ENCODE results near the gene RNF212B. TPM values are rescaled to one million over a fixed set of nuclear protein-coding genes. Genes with fewer than 3 reads are reported as not detected.

The RNF212B gene
- total RNA-seq, 4 donors from 2014 or later: 0.33 TPM; not detected in 3

GRCh38 chr14:23299986-23300686 is 62.4 kb downstream of the RNF212B start:
- Histone ChIP-seq H3K36me3 (peaks cover 0 to 23% (median 7%) of the 10 kb centered on the region in 4 donors), H3K4me3 (peak overlapping the region; percentile 69 to 84 (median 82)), H3K27me3 (no peaks in the 10 kb centered on the region), H3K4me1 (peaks cover 27 to 40% (median 35%) of the 10 kb centered on the region in 4 donors), H3K27ac (replicated peaks in 1 of 4) (peak overlapping the region; percentile 94 to 100 (median 99)), H3K9me3 (no peaks in the 10 kb centered on the region)
- no peak for DNase-seq (ENCODE audit: extremely low spot score)
- 72% methylated on average over 10 of the region's 10 CpGs for WGBS
- intact Hi-C loops (cut with DNase I): loop anchor here (10.0 kb wide), 2 partner anchors 175 to 1145 kb away; partner anchors contain the start of gene SDR39U1
- no peak for TF ChIP-seq EP300 (IDR thresholded peaks at IDR 0.05)
- TF ChIP-seq POLR2A (IDR thresholded peaks at IDR 0.05; ENCODE audit: low read depth): no peak
- TF ChIP-seq CTCF (IDR thresholded peaks at IDR 0.05): no peak
- no peak for TF ChIP-seq POLR2AphosphoS5 (IDR thresholded peaks at IDR 0.05)

- H3K4me1 ChIP-seq: peaks cover 30 to 41% (median 36%) of the 10 kb centered on the region in 4 donors
- TF ChIP-seq POLR2A (IDR thresholded peaks at IDR 0.05; ENCODE audit: low read depth) (no peak), POLR2AphosphoS5 (IDR thresholded peaks at IDR 0.05) (peak in 1 of 2 donors; percentile 66), CTCF (IDR thresholded peaks at IDR 0.05) (peak in 1 of 3 experiments; percentile 13)
- no peaks in the 10 kb centered on the region for H3K9me3 ChIP-seq
- H3K4me3 ChIP-seq: peak overlapping the region; percentile 69 to 84 (median 82)
- H3K27ac ChIP-seq (replicated peaks in 1 of 4): peak overlapping the region; percentile 94 to 100 (median 99)
- H3K27me3 ChIP-seq: no peaks in the 10 kb centered on the region
- intact Hi-C loops (cut with DNase I): loop anchor here (10.0 kb wide), 2 partner anchors 176 to 1144 kb away; partner anchors contain the start of gene SDR39U1
- WGBS: 1% methylated on average over 12 of the region's 13 CpGs
- DNase-seq (ENCODE audit: extremely low spot score): no peak
- H3K36me3 ChIP-seq: peaks cover 0 to 23% (median 7%) of the 10 kb centered on the region in 4 donors
Observed at GRCh38 chr14:23300687-23301223, 63.0 kb downstream of the RNF212B start.

GRCh38 chr14:23301288-23301968 is 63.7 kb downstream of the RNF212B start:
- H3K27me3 ChIP-seq: no peaks in the 10 kb centered on the region
- H3K4me3 ChIP-seq: peak overlapping the region; percentile 69 to 84 (median 82)
- peaks cover 35 to 47% (median 43%) of the 10 kb centered on the region in 4 donors for H3K4me1 ChIP-seq
- intact Hi-C loops (cut with DNase I): loop anchor here (10.0 kb wide), 2 partner anchors 177 to 1143 kb away; partner anchors contain the start of gene SDR39U1
- TF ChIP-seq CTCF (IDR thresholded peaks at IDR 0.05): peak; percentile 72 to 88 (median 79)
- TF ChIP-seq POLR2AphosphoS5 (IDR thresholded peaks at IDR 0.05): peak; percentile 57 to 86
- peak; percentile 27 for TF ChIP-seq POLR2A (IDR thresholded peaks at IDR 0.05; ENCODE audit: low read depth)
- TF ChIP-seq EP300 (IDR thresholded peaks at IDR 0.05): no peak
- H3K9me3 ChIP-seq: no peaks in the 10 kb centered on the region
- H3K36me3 ChIP-seq: peaks cover 0 to 23% (median 7%) of the 10 kb centered on the region in 4 donors
- WGBS: 0% methylated on average over 19 of the region's 87 CpGs
- DNase-seq (ENCODE audit: extremely low spot score): peak; percentile 99
- peak overlapping the region; percentile 94 to 100 (median 99) for H3K27ac ChIP-seq (replicated peaks in 1 of 4)

- no peak for TF ChIP-seq CTCF (IDR thresholded peaks at IDR 0.05)
- TF ChIP-seq POLR2AphosphoS5 (IDR thresholded peaks at IDR 0.05): peak; percentile 81 to 95
- peak; percentile 85 for TF ChIP-seq POLR2A (IDR thresholded peaks at IDR 0.05; ENCODE audit: low read depth)
- TF ChIP-seq EP300 (IDR thresholded peaks at IDR 0.05): no peak
- no peaks in the 10 kb centered on the region for H3K27me3 ChIP-seq
- intact Hi-C loops (cut with DNase I): loop anchor here (10.0 kb wide), 2 partner anchors 177 to 1143 kb away; partner anchors contain the start of gene SDR39U1
- no peaks in the 10 kb centered on the region for H3K9me3 ChIP-seq
- no CpG with 5 or more reads among the region's 25 CpGs for WGBS
- DNase-seq (ENCODE audit: extremely low spot score): no peak
- peaks cover 0 to 22% (median 7%) of the 10 kb centered on the region in 4 donors for H3K36me3 ChIP-seq
- peak overlapping the region; percentile 94 to 100 (median 99) for H3K27ac ChIP-seq (replicated peaks in 1 of 4)
- H3K4me1 ChIP-seq: peaks cover 37 to 49% (median 43%) of the 10 kb centered on the region in 4 donors
- peak overlapping the region; percentile 69 to 84 (median 82) for H3K4me3 ChIP-seq
Observed at GRCh38 chr14:23301969-23302289, 64.2 kb downstream of the RNF212B start.

All from esophagus muscularis mucosa (tissue), 4 donors.